ENCODE results near the gene GABRB1. TPM values are rescaled to one million over a fixed set of nuclear protein-coding genes. Genes with fewer than 3 reads are reported as not detected.
A peak's percentile ranks its signal among the peaks of the same experiment; 100 is the strongest.

Gene GABRB1
- total and polyA plus RNA-seq, 2 of the 8 experiments (the other 6 are each of a cell fraction or from before 2014, with no cell fraction given) = 0.22 to 0.38 TPM

GRCh38 chr4:47002580-47002979 lies 28.8 kb upstream of the GABRB1 start:
- Histone ChIP-seq H3K79me1 (ENCODE audit: low read depth, low read length) (no peaks in the 10 kb centered on the region), H3K9ac (replicated peaks in 1 of 4; ENCODE audit: extremely low read depth in 1 of 4, low read depth in 3 of 4, low read length in 3 of 4) (no peak overlapping the region), H4K8ac (ENCODE audit: extremely low read depth, insufficient read depth, low read length) (no peak overlapping the region), H3K18ac (ENCODE audit: extremely low read depth, low read length) (no peak overlapping the region), H3K23ac (ENCODE audit: insufficient read length) (no peak overlapping the region), H4K5ac (ENCODE audit: insufficient read length, low read depth, low read length) (no peak overlapping the region), H3K36me3 (ENCODE audit: control insufficient read depth in 2 of 4, insufficient read depth in 4 of 4, low read length in 3 of 4) (no peaks in the 10 kb centered on the region), H2AK5ac (ENCODE audit: low read depth, low read length) (no peak overlapping the region), H4K20me1 (replicated peaks in 1 of 2; ENCODE audit: control insufficient read depth in 1 of 2, insufficient read depth in 2 of 2, low read length in 2 of 2) (no peaks in the 10 kb centered on the region), H3K9me3 (ENCODE audit: insufficient read depth in 2 of 2, low read depth in 1 of 2, low read length in 1 of 2) (no peaks in the 10 kb centered on the region), H4K91ac (replicated peaks; ENCODE audit: insufficient read length, low read length) (no peak overlapping the region), H2BK15ac (ENCODE audit: low read length) (no peak overlapping the region), H3K4me3 (ENCODE audit: extremely low read depth in 1 of 4, insufficient read depth in 2 of 4, low read depth in 3 of 4, low read length in 4 of 4) (no peak overlapping the region), H3K27me3 (replicated peaks in 1 of 4; ENCODE audit: control insufficient read depth in 3 of 4, extremely low read depth in 1 of 4, insufficient read depth in 3 of 4, low read length in 3 of 4) (no peaks in the 10 kb centered on the region), H2AFZ (ENCODE audit: low read length) (no peak overlapping the region), H2BK12ac (ENCODE audit: low read depth, low read length) (no peak overlapping the region), H3K23me2 (ENCODE audit: low read depth, low read length) (no peaks in the 10 kb centered on the region), H2BK5ac (ENCODE audit: low read depth, low read length) (no peak overlapping the region), H3K27ac (ENCODE audit: low read depth, low read length) (no peak overlapping the region), H2BK20ac (ENCODE audit: low read length) (no peak overlapping the region), H3K79me2 (ENCODE audit: control insufficient read depth in 1 of 2, insufficient read depth in 2 of 2, low read length in 2 of 2) (no peaks in the 10 kb centered on the region), H2BK120ac (replicated peaks; ENCODE audit: low read depth, low read length) (no peak overlapping the region), H3K14ac (ENCODE audit: insufficient read length) (no peak overlapping the region), H3K4me1 (replicated peaks in 1 of 4; ENCODE audit: control insufficient read depth in 3 of 4, insufficient read depth in 4 of 4, low read length in 3 of 4) (no peaks in the 10 kb centered on the region), H3K4ac (replicated peaks; ENCODE audit: insufficient read length, low read depth, low read length) (no peak overlapping the region), H3K4me2 (ENCODE audit: insufficient read depth in 1 of 2, low read depth in 2 of 2, low read length in 2 of 2) (no peak overlapping the region), H3K56ac (replicated peaks; ENCODE audit: insufficient read length, low read depth, low read length) (no peak overlapping the region)
- ChIA-PET POLR2A (ENCODE audit: partially characterized antibody) (no interaction called here), CTCF (ENCODE audit: partially characterized antibody) (interaction anchor here (0.7 kb wide), 2 partner anchors 40 to 159 kb away, joined by 3 to 4 read pairs; no protein-coding TSS in a partner anchor)
- TF ChIP-seq CHD2 (IDR thresholded peaks at IDR 0.05; ENCODE audit: low read length) (no peak), BACH1 (IDR thresholded peaks at IDR 0.05; ENCODE audit: low read length) (no peak), SIN3A (conservative IDR thresholded peaks at IDR 0.05 in 1 of 2, IDR thresholded peaks at IDR 0.05 in 1 of 2; ENCODE audit: low read depth in 1 of 2, low read length in 2 of 2) (no peak), RAD21 (IDR thresholded peaks at IDR 0.05 in 1 of 2, conservative IDR thresholded peaks at IDR 0.05 in 1 of 2; ENCODE audit: low read depth in 2 of 2, low read length in 2 of 2) (peak; percentile 40 to 42)
- TF ChIP-seq, protein P1, sequence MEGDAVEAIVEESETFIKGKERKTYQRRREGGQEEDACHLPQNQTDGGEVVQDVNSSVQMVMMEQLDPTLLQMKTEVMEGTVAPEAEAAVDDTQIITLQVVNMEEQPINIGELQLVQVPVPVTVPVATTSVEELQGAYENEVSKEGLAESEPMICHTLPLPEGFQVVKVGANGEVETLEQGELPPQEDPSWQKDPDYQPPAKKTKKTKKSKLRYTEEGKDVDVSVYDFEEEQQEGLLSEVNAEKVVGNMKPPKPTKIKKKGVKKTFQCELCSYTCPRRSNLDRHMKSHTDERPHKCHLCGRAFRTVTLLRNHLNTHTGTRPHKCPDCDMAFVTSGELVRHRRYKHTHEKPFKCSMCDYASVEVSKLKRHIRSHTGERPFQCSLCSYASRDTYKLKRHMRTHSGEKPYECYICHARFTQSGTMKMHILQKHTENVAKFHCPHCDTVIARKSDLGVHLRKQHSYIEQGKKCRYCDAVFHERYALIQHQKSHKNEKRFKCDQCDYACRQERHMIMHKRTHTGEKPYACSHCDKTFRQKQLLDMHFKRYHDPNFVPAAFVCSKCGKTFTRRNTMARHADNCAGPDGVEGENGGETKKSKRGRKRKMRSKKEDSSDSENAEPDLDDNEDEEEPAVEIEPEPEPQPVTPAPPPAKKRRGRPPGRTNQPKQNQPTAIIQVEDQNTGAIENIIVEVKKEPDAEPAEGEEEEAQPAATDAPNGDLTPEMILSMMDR (IDR thresholded peaks at IDR 0.05; ENCODE audit: control extremely low read depth in 1 of 3, insufficient read depth in 1 of 3, low read depth in 1 of 3, low read length in 3 of 3) = peak in 1 of 3 experiments; percentile 28; a peak in 2 of 4 replicates
- DNase-seq (ENCODE audit: low read depth in 1 of 2, low spot score in 2 of 2) = no peak
- 81% methylated on average over 1 of the region's 1 CpG; no CpG with 5 or more reads in 1 of the 2 experiments for WGBS, 2 experiments (ENCODE audit: extremely low coverage in 1 of 2, insufficient coverage in 1 of 2, insufficient read length in 1 of 2, insufficient replicate concordance in 2 of 2, low coverage in 1 of 2, low lambda C conversion rate in 2 of 2, missing lambda C conversion rate in 1 of 2)
- no peak for FAIRE-seq

Data from H1 (cell line).